ENCODE data around the gene CDCA5.

DNA sequence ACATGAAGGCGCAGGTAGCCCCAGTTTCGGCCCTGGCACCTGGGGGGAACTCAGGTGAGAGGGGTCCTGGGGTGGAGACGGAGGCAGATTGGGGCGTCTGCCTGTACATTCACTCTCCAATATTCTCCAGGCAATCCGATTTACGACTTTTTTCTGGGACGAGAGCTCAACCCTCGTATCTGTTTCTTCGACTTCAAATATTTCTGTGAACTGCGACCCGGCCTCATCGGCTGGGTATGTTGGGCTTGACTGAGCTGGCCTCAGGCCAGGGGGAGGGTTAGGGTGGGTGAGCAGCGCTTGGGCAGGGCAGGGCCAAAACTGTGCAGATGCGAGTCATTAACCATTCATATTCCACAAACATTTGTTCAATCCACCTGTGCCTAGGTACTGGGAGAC, 29.5 kb upstream of the CDCA5 start:
- no peak for TF ChIP-seq CTCF (IDR thresholded peaks at IDR 0.05)
- no peak for TF ChIP-seq KDM1A (IDR thresholded peaks at IDR 0.05; ENCODE audit: low read depth)
- TF ChIP-seq REST (IDR thresholded peaks at IDR 0.05): no peak
- TF ChIP-seq EP300 (IDR thresholded peaks at IDR 0.05): no peak
- TF ChIP-seq PHF8 (IDR thresholded peaks at IDR 0.05; ENCODE audit: borderline replicate concordance, low read depth): no peak
- no peak for TF ChIP-seq RFX5 (IDR thresholded peaks at IDR 0.05)
- no peak for TF ChIP-seq SREBF2 (IDR thresholded peaks at IDR 0.05)
- TF ChIP-seq RAD21 (conservative IDR thresholded peaks at IDR 0.05 in 1 of 2, IDR thresholded peaks at IDR 0.05 in 1 of 2): no peak
